ENCODE data around the gene CIBAR2. TPM values are rescaled to one million over a fixed set of nuclear protein-coding genes. Genes with fewer than 3 reads are reported as not detected.

CIBAR2 gene
- total and polyA plus RNA-seq, 9 of the 15 experiments (the other 6 are each of a cell fraction or from before 2014, with no cell fraction given) = not detected

GRCh38 chr16:85151603-85152413 lies 39.5 kb upstream of the CIBAR2 start (continued):
- TF ChIP-seq, protein P1, sequence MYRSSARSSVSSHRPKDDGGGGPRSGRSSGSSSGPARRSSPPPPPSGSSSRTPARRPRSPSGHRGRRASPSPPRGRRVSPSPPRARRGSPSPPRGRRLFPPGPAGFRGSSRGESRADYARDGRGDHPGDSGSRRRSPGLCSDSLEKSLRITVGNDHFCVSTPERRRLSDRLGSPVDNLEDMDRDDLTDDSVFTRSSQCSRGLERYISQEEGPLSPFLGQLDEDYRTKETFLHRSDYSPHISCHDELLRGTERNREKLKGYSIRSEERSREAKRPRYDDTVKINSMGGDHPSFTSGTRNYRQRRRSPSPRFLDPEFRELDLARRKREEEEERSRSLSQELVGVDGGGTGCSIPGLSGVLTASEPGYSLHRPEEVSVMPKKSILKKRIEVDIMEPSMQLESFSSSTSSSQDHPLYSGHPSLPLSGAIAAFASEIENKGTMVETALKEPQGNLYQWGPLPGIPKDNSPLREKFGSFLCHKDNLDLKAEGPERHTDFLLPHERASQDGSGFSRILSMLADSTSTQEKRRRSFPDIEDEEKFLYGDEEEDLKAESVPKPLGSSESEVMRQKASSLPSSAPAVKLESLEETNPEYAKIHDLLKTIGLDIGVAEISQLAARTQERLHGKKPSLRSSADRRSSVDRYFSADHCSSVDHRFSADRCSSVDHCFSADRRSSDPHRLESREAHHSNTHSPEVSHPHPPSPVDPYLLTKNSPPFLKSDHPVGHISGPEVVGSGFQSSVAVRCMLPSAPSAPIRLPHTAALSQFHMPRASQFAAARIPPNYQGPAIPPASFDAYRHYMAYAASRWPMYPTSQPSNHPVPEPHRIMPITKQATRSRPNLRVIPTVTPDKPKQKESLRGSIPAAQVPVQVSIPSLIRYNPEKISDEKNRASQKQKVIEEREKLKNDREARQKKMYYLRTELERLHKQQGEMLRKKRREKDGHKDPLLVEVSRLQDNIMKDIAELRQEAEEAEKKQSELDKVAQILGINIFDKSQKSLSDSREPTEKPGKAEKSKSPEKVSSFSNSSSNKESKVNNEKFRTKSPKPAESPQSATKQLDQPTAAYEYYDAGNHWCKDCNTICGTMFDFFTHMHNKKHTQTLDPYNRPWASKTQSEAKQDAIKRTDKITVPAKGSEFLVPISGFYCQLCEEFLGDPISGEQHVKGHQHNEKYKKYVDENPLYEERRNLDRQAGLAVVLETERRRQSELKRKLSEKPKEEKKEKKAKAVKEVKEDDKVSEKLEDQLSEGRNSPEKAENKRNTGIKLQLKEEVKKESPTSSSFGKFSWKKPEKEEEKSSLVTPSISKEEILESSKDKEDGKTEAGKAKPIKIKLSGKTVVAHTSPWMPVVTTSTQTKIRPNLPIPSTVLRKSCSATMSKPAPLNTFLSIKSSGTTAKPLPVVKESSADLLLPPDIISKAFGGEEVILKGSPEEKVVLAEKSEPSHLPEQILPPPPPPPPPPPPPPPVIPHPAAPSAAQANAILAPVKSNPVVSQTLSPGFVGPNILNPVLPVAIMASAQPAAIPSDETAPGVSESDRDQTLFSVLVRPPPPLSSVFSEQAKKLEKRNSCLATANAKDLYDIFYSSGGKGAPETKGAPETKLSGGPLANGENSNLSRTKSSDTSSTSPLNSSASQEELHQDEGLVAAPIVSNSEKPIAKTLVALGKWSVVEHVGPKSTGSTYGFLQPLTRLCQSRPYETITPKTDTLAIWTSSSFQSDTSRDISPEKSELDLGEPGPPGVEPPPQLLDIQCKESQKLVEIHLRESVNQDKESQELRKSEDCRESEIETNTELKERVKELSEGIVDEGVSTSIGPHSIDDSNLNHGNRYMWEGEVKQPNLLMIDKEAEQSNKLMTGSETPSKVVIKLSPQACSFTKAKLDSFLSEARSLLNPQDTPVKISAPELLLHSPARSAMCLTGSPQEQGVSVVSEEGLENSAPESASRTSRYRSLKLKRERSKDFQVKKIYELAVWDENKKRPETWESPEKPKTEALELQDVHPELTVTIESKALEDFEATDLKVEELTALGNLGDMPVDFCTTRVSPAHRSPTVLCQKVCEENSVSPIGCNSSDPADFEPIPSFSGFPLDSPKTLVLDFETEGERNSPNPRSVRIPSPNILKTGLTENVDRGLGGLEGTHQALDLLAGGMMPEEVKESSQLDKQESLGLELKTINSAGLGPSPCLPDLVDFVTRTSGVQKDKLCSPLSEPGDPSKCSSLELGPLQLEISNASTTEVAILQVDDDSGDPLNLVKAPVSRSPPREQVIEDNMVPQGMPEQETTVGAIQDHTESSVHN (IDR thresholded peaks at IDR 0.05; ENCODE audit: borderline replicate concordance in 1 of 2, low read depth in 1 of 2) = no peak
- TF ChIP-seq ZC3H4 (CRISPR knock-in tag; IDR thresholded peaks at IDR 0.05; ENCODE audit: borderline replicate concordance) (no peak), CBFA2T3 (IDR thresholded peaks at IDR 0.05) (no peak), SMC3 (conservative IDR thresholded peaks at IDR 0.05; ENCODE audit: insufficient read depth, low read depth, low read length) (no peak), STAG1 (CRISPR knock-in tag; IDR thresholded peaks at IDR 0.05; ENCODE audit: borderline replicate concordance) (0 out of 2 replicates have a peak, but pooled peaks have one; percentile 7), CCNT2 (IDR thresholded peaks at IDR 0.05; ENCODE audit: borderline replicate concordance, extremely low read depth, insufficient read length, low read depth, low read length) (no peak), NCOA2 (IDR thresholded peaks at IDR 0.05; ENCODE audit: partially characterized antibody in 2 of 2) (no peak), CXXC5 (CRISPR knock-in tag; IDR thresholded peaks at IDR 0.05) (no peak)
- TF ChIP-seq, protein P2, sequence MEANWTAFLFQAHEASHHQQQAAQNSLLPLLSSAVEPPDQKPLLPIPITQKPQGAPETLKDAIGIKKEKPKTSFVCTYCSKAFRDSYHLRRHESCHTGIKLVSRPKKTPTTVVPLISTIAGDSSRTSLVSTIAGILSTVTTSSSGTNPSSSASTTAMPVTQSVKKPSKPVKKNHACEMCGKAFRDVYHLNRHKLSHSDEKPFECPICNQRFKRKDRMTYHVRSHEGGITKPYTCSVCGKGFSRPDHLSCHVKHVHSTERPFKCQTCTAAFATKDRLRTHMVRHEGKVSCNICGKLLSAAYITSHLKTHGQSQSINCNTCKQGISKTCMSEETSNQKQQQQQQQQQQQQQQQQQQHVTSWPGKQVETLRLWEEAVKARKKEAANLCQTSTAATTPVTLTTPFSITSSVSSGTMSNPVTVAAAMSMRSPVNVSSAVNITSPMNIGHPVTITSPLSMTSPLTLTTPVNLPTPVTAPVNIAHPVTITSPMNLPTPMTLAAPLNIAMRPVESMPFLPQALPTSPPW (CRISPR knock-in tag; IDR thresholded peaks at IDR 0.05) = peak; percentile 46; the same call in 1 of the 2 replicates
- TF ChIP-seq, protein P3, sequence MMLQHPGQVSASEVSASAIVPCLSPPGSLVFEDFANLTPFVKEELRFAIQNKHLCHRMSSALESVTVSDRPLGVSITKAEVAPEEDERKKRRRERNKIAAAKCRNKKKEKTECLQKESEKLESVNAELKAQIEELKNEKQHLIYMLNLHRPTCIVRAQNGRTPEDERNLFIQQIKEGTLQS (IDR thresholded peaks at IDR 0.05) = peak; percentile 51; the same call in 1 of the 2 replicates
- TF ChIP-seq, protein P3 (CRISPR knock-in tag; conservative IDR thresholded peaks at IDR 0.05) = no peak

Measured in K562 (cell line).